HepG2 (cell line): ENCODE measurements around the gene MLN. TPM values are rescaled to one million over a fixed set of nuclear protein-coding genes. Genes with fewer than 3 reads are reported as not detected.

Experiments
- CREB1 ChIP-seq, 2 experiments: fragments of 450-650 bp in 1 of 2; IDR thresholded peaks; 2 replicates each; pipeline ENCODE4 v1.6.1; 2016 to 2017; ENCODE audit warnings: control low read depth in 1 of 2, mild to moderate bottlenecking in 1 of 2, missing compliant biosample characterization in 1 of 2, missing genetic modification characterization in 1 of 2
- HNF4A ChIP-seq: sonication (generic); formaldehyde crosslinking; IDR thresholded peaks from 2 replicates; pipeline ENCODE4 v1.4.0; 2020; ENCODE audit warnings: missing genetic modification reagents
- KDM6A ChIP-seq: IDR thresholded peaks from 2 replicates; pipeline ENCODE4 v1.6.1; 2016; ENCODE audit warnings: low read depth
- KLF11 ChIP-seq: IDR thresholded peaks from 2 replicates; pipeline ENCODE4 v1.6.1; 2016; ENCODE audit warnings: missing compliant biosample characterization
- MLLT10 ChIP-seq: sonication (generic); formaldehyde crosslinking; IDR thresholded peaks from 2 replicates; pipeline ENCODE4 v1.4.0; 2020; ENCODE audit warnings: missing genetic modification reagents
- PITX1 ChIP-seq: sonication (generic); formaldehyde crosslinking; IDR thresholded peaks from 2 replicates; pipeline ENCODE4 v1.5.1; 2020; ENCODE audit warnings: mild to moderate bottlenecking, missing genetic modification reagents
- PTBP1 ChIP-seq: fragments of 200-400 bp; formaldehyde crosslinking; IDR thresholded peaks from 2 replicates; pipeline ENCODE4 v1.6.1; 2018; ENCODE audit warnings: low read length, low read depth; ENCODE audit not compliant: poor library complexity, severe bottlenecking
- ZBTB25 ChIP-seq: IDR thresholded peaks from 2 replicates; pipeline ENCODE4 v1.6.1; 2018; ENCODE audit warnings: missing genetic modification reagents
- ZBTB46 ChIP-seq: sonication (generic); formaldehyde crosslinking; IDR thresholded peaks from 2 replicates; pipeline ENCODE4 v1.4.0; 2020; ENCODE audit warnings: mild to moderate bottlenecking, missing genetic modification reagents, borderline replicate concordance
- ZNF232 ChIP-seq: sonication (generic); formaldehyde crosslinking; IDR thresholded peaks from 2 replicates; pipeline ENCODE4 v1.4.0; 2020; ENCODE audit warnings: missing genetic modification reagents, borderline replicate concordance
- ZNF496 ChIP-seq: sonication (generic); formaldehyde crosslinking; IDR thresholded peaks from 2 replicates; pipeline ENCODE4 v1.8.1; 2023; ENCODE audit warnings: mild to moderate bottlenecking, moderate library complexity, missing genetic modification reagents; ENCODE audit not compliant: insufficient replicate concordance
- ZNF549 ChIP-seq: sonication (generic); formaldehyde crosslinking; IDR thresholded peaks from 2 replicates; pipeline ENCODE4 v1.5.0; 2020; ENCODE audit warnings: missing genetic modification reagents
- ZNF614 ChIP-seq: IDR thresholded peaks from 2 replicates; pipeline ENCODE4 v1.6.1; 2018; ENCODE audit warnings: missing biosample characterization, missing genetic modification reagents, inconsistent platforms, borderline replicate concordance
- ZNF768 ChIP-seq: sonication (generic); formaldehyde crosslinking; IDR thresholded peaks from 2 replicates; pipeline ENCODE4 v1.4.0; 2020; ENCODE audit warnings: missing genetic modification reagents
- ZNF816 ChIP-seq: sonication (generic); formaldehyde crosslinking; IDR thresholded peaks from 2 replicates; pipeline ENCODE4 v1.8.0; 2022; ENCODE audit warnings: missing genetic modification reagents, mild to moderate bottlenecking, borderline replicate concordance
- ZSCAN22 ChIP-seq: sonication (generic); formaldehyde crosslinking; IDR thresholded peaks from 2 replicates; pipeline ENCODE4 v1.4.0; 2020; ENCODE audit warnings: mild to moderate bottlenecking, missing genetic modification reagents
- polyA plus RNA-seq, 8 experiments: library from polyadenylated mRNA; depleted of rRNA in 3 of 8; stranded (reverse) in 7 of 8; unstranded in 1 of 8; fragments of >200 nt; fragmentation: Illumina TruSeq in 4 of 8; extraction: Trizol in 4 of 8; gene quantifications; 2 replicates each; pipeline versions ENCODE4 v1.2.1 to v1.2.3, GENCODE V29; 2011 to 2016; ENCODE audit warnings: low read depth in 4 of 8, missing spikeins in 1 of 8, mixed read lengths in 1 of 8; ENCODE audit not compliant: insufficient read depth in 1 of 8
- total RNA-seq, 5 experiments: library from RNA; depleted of rRNA; stranded (reverse); fragments of >200 nt; fragmentation: Illumina TruSeq; extraction: Trizol; gene quantifications; 2 replicates each; pipeline ENCODE4 v1.2.3, GENCODE V29; 2016; ENCODE audit warnings: low read depth in 1 of 5
- TF ChIP-seq, protein P1 (sequence below): sonication (generic); formaldehyde crosslinking; IDR thresholded peaks from 2 replicates; pipeline ENCODE4 v1.5.1; 2020; ENCODE audit warnings: mild to moderate bottlenecking, missing genetic modification reagents, moderate library complexity
- TF ChIP-seq, protein P2 (sequence below): IDR thresholded peaks from 2 replicates; pipeline ENCODE4 v1.6.1; 2016
- TF ChIP-seq, protein P3 (sequence below): sonication (generic); formaldehyde crosslinking; IDR thresholded peaks from 2 replicates; pipeline ENCODE4 v1.8.1; 2022; ENCODE audit warnings: low read depth, mild to moderate bottlenecking, missing genetic modification reagents

MLN gene
- total and polyA plus RNA-seq, 2 of the 13 experiments (the other 11 are each of a cell fraction or from before 2014, with no cell fraction given): not detected

GRCh38 chr6:33745548-33745947 is 58.3 kb downstream of the MLN start (continued):
- TF ChIP-seq, protein P1, sequence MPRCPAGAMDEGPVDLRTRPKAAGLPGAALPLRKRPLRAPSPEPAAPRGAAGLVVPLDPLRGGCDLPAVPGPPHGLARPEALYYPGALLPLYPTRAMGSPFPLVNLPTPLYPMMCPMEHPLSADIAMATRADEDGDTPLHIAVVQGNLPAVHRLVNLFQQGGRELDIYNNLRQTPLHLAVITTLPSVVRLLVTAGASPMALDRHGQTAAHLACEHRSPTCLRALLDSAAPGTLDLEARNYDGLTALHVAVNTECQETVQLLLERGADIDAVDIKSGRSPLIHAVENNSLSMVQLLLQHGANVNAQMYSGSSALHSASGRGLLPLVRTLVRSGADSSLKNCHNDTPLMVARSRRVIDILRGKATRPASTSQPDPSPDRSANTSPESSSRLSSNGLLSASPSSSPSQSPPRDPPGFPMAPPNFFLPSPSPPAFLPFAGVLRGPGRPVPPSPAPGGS (CRISPR knock-in tag): no peak
- TF ChIP-seq KLF11 (CRISPR knock-in tag): no peak
- no peak for TF ChIP-seq ZNF549
- no peak for TF ChIP-seq ZBTB46 (CRISPR knock-in tag)
- no peak for TF ChIP-seq PTBP1
- TF ChIP-seq ZNF496 (CRISPR knock-in tag): no peak
- TF ChIP-seq ZNF232: no peak
- TF ChIP-seq MLLT10 (CRISPR knock-in tag): no peak
- no peak for TF ChIP-seq ZNF768 (CRISPR knock-in tag)
- TF ChIP-seq ZBTB25: no peak
- no peak for TF ChIP-seq KDM6A (CRISPR knock-in tag)
- TF ChIP-seq, protein P2, sequence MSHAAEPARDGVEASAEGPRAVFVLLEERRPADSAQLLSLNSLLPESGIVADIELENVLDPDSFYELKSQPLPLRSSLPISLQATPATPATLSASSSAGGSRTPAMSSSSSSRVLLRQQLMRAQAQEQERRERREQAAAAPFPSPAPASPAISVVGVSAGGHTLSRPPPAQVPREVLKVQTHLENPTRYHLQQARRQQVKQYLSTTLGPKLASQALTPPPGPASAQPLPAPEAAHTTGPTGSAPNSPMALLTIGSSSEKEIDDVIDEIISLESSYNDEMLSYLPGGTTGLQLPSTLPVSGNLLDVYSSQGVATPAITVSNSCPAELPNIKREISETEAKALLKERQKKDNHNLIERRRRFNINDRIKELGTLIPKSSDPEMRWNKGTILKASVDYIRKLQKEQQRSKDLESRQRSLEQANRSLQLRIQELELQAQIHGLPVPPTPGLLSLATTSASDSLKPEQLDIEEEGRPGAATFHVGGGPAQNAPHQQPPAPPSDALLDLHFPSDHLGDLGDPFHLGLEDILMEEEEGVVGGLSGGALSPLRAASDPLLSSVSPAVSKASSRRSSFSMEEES (CRISPR knock-in tag): no peak
- no peak for TF ChIP-seq ZNF816 (CRISPR knock-in tag)
- TF ChIP-seq PITX1 (CRISPR knock-in tag): no peak
- no peak for TF ChIP-seq ZSCAN22 (CRISPR knock-in tag)
- TF ChIP-seq CREB1 (IDR thresholded peaks at IDR 0.05): 0 out of 2 replicates have a peak, but pooled peaks have one; percentile 3
- no peak for TF ChIP-seq CREB1 (CRISPR knock-in tag; IDR thresholded peaks at IDR 0.05)
- TF ChIP-seq, protein P3, sequence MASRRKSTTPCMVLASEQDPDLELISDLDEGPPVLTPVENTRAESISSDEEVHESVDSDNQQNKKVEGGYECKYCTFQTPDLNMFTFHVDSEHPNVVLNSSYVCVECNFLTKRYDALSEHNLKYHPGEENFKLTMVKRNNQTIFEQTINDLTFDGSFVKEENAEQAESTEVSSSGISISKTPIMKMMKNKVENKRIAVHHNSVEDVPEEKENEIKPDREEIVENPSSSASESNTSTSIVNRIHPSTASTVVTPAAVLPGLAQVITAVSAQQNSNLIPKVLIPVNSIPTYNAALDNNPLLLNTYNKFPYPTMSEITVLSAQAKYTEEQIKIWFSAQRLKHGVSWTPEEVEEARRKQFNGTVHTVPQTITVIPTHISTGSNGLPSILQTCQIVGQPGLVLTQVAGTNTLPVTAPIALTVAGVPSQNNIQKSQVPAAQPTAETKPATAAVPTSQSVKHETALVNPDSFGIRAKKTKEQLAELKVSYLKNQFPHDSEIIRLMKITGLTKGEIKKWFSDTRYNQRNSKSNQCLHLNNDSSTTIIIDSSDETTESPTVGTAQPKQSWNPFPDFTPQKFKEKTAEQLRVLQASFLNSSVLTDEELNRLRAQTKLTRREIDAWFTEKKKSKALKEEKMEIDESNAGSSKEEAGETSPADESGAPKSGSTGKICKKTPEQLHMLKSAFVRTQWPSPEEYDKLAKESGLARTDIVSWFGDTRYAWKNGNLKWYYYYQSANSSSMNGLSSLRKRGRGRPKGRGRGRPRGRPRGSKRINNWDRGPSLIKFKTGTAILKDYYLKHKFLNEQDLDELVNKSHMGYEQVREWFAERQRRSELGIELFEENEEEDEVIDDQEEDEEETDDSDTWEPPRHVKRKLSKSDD (CRISPR knock-in tag): no peak
- peak; percentile 25; the same call in 1 of the 2 replicates for TF ChIP-seq HNF4A (CRISPR knock-in tag)
- no peak for TF ChIP-seq ZNF614 (CRISPR knock-in tag)
